ENCODE data around the gene GIT1.

DNA sequence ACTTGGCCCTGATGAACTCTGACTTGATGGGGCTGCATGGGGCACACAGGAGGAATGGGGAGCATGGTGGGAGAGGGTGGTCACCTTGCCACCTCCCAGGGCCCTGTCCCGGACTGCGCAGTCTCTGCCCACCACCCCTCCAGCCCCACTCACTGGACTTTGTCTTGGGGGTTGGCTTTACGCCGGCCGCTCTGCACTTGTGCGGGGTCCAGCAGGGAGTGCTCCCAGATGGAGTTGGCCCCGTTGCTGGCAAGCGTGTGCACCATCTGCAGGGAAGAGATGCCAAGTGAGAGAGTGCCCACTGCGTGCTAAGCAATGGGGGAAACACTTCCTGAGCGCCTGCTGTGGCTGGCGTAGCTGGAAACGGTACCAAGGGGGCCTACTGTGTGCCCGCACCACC lies 6.7 kb downstream of the GIT1 start:
- TF ChIP-seq, protein P1, sequence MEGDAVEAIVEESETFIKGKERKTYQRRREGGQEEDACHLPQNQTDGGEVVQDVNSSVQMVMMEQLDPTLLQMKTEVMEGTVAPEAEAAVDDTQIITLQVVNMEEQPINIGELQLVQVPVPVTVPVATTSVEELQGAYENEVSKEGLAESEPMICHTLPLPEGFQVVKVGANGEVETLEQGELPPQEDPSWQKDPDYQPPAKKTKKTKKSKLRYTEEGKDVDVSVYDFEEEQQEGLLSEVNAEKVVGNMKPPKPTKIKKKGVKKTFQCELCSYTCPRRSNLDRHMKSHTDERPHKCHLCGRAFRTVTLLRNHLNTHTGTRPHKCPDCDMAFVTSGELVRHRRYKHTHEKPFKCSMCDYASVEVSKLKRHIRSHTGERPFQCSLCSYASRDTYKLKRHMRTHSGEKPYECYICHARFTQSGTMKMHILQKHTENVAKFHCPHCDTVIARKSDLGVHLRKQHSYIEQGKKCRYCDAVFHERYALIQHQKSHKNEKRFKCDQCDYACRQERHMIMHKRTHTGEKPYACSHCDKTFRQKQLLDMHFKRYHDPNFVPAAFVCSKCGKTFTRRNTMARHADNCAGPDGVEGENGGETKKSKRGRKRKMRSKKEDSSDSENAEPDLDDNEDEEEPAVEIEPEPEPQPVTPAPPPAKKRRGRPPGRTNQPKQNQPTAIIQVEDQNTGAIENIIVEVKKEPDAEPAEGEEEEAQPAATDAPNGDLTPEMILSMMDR (IDR thresholded peaks at IDR 0.05) = no peak
- TF ChIP-seq POLR2A (IDR thresholded peaks at IDR 0.05) = no peak
- no peak for TF ChIP-seq POLR2AphosphoS5 (IDR thresholded peaks at IDR 0.05)
- no peak for TF ChIP-seq EP300 (IDR thresholded peaks at IDR 0.05)
